Non-pigmented ciliary epithelial cell (primary cell): ENCODE measurements around the gene AP5B1.
"Not testable (repeated sequence)": the region's sequence is repeated elsewhere in the genome, so short reads cannot be mapped to it uniquely, and the experiment has no call there.

Experiments
- DNase-seq: peaks from one replicate; pipeline ENCODE4 v3.0.0-alpha.2; 2010; ENCODE audit warnings: low read depth

AP5B1 gene

GRCh38 chr11:65786008-65786785 lies 5.4 kb upstream of the AP5B1 start:
- no peak for DNase-seq

GRCh38 chr11:65785319-65786007 lies 4.7 kb upstream of the AP5B1 start:
- no peak for DNase-seq

GRCh38 chr11:65782816-65783228 lies 2.0 kb upstream of the AP5B1 start:
- no peak for DNase-seq

- no peak for DNase-seq
Observed at GRCh38 chr11:65781962-65782815, 1.4 kb upstream of the AP5B1 start.

GRCh38 chr11:65781152-65781961 lies 581 bp upstream of the AP5B1 start:
- DNase-seq: no peak

- DNase-seq: peak; percentile 13
Observed at GRCh38 chr11:65779919-65780769, 632 bp downstream of the AP5B1 start.

GRCh38 chr11:65779669-65779918 lies 1.2 kb downstream of the AP5B1 start:
- DNase-seq: no peak

- no peak for DNase-seq
Observed at GRCh38 chr11:65778901-65779668, 1.7 kb downstream of the AP5B1 start.

GRCh38 chr11:65778431-65778900 lies 2.3 kb downstream of the AP5B1 start:
- DNase-seq: no peak

GRCh38 chr11:65777821-65778361 lies 2.9 kb downstream of the AP5B1 start:
- no peak for DNase-seq

GRCh38 chr11:65777241-65777640 lies 3.5 kb downstream of the AP5B1 start:
- no peak for DNase-seq

GRCh38 chr11:65776710-65777141 lies 4.0 kb downstream of the AP5B1 start:
- no peak for DNase-seq

GRCh38 chr11:65776196-65776595 lies 4.6 kb downstream of the AP5B1 start:
- DNase-seq: no peak

- no peak for DNase-seq
Observed at GRCh38 chr11:65774525-65775306, 6.1 kb downstream of the AP5B1 start.

- no peak for DNase-seq
Observed at GRCh38 chr11:65773784-65774411, 6.9 kb downstream of the AP5B1 start.

- no peak for DNase-seq
Observed at GRCh38 chr11:65771589-65772112, 9.1 kb downstream of the AP5B1 start.

- DNase-seq: no peak
Observed at GRCh38 chr11:65770951-65771567, 9.7 kb downstream of the AP5B1 start.

GRCh38 chr11:65767806-65768205 lies 13.0 kb downstream of the AP5B1 start:
- not testable (repeated sequence) for DNase-seq
